ENCODE measurements around the gene IFITM2.

- no peak for TF ChIP-seq CTCF (IDR thresholded peaks at IDR 0.05; ENCODE audit: low read depth, low read length)
- no peak for TF ChIP-seq POLR2A (IDR thresholded peaks at IDR 0.05; ENCODE audit: extremely low read depth, insufficient read length)
- no peak for TF ChIP-seq MAX (IDR thresholded peaks at IDR 0.05; ENCODE audit: low read depth, low read length)
- TF ChIP-seq MYC (IDR thresholded peaks at IDR 0.05; ENCODE audit: low read depth, low read length), result no peak
These were observed 32.3 kb downstream of the IFITM2 start for GRCh38 chr11:339963-340362.
